K562 (cell line): ENCODE data around the gene TYROBP. TPM values are rescaled to one million over a fixed set of nuclear protein-coding genes. Genes with fewer than 3 reads are reported as not detected.

ENCODE experiments used
- ARID1B ChIP-seq: fragments of 450-650 bp; IDR thresholded peaks from 2 replicates; pipeline ENCODE4 v1.6.1; 2016; ENCODE audit warnings: antibody characterized with exemption, mild to moderate bottlenecking, inconsistent platforms
- ATF1 ChIP-seq, 2 experiments: fragments of 450-650 bp in 1 of 2; IDR thresholded peaks; 2 replicates each; pipeline ENCODE4 v1.6.1; 2016; ENCODE audit warnings: missing compliant biosample characterization in 1 of 2, missing genetic modification characterization in 1 of 2
- ELF2 ChIP-seq: fragments of 250-450 bp; sonication (Bioruptor Pico); IDR thresholded peaks from 2 replicates; pipeline ENCODE4 v1.5.0; 2021; ENCODE audit warnings: mild to moderate bottlenecking
- MCM3 ChIP-seq: fragments of 450-650 bp; IDR thresholded peaks from 2 replicates; pipeline ENCODE4 v1.6.1; 2016
- MEF2A ChIP-seq: IDR thresholded peaks from 2 replicates; pipeline ENCODE4 v1.6.1; 2011; ENCODE audit warnings: low read depth, mild to moderate bottlenecking, low read length, moderate library complexity; ENCODE audit not compliant: control insufficient read depth
- NCOA6 ChIP-seq: fragments of 450-650 bp; IDR thresholded peaks from 2 replicates; pipeline ENCODE4 v1.6.1; 2017; ENCODE audit warnings: mild to moderate bottlenecking
- ZBTB11 ChIP-seq, 3 experiments: fragments of 200-800 bp in 1 of 3; fragments of 250-450 bp in 1 of 3; fragments of 450-650 bp in 1 of 3; sonication (Bioruptor Pico) in 1 of 3; sonication (Bioruptor generic) in 1 of 3; formaldehyde crosslinking in 1 of 3; IDR thresholded peaks; 2 replicates each; pipeline versions ENCODE4 v1.6.1 to v1.8.0; 2016 to 2022; ENCODE audit warnings: mild to moderate bottlenecking in 2 of 3, missing genetic modification characterization in 2 of 3, missing compliant biosample characterization in 1 of 3, moderate library complexity in 1 of 3
- ZNF324 ChIP-seq: fragments of 250-450 bp; sonication (Bioruptor Pico); IDR thresholded peaks from 2 replicates; pipeline ENCODE4 v1.4.0; 2020; ENCODE audit warnings: mild to moderate bottlenecking
- ZNF431 ChIP-seq: sonication (generic); formaldehyde crosslinking; IDR thresholded peaks from 2 replicates; pipeline ENCODE4 v1.8.0; 2022; ENCODE audit warnings: mild to moderate bottlenecking, missing genetic modification reagents
- ZNF766 ChIP-seq: fragments of 200-800 bp; sonication (Bioruptor generic); conservative IDR thresholded peaks from 2 replicates; pipeline ENCODE4 v1.6.1; 2016; ENCODE audit warnings: missing genetic modification characterization, missing compliant biosample characterization
- polyA plus RNA-seq, 8 experiments: library from polyadenylated mRNA; depleted of rRNA in 4 of 8; stranded (reverse) in 5 of 8; unstranded in 3 of 8; fragments of >200 nt; fragmentation: Nextera tagmentation in 2 of 8; fragmentation: Illumina TruSeq in 1 of 8; extraction: Ambion mirVana in 2 of 8; extraction: Trizol in 1 of 8; gene quantifications; 2 replicates each; pipeline versions ENCODE4 v1.2.1 to v1.2.3, GENCODE V29; 2011 to 2014; ENCODE audit warnings: inconsistent platforms in 1 of 8, missing spikeins in 1 of 8
- total RNA-seq, 7 experiments: library from RNA; depleted of rRNA in 6 of 7; stranded (reverse); fragments of >200 nt in 6 of 7; fragmentation: Illumina TruSeq in 2 of 7; extraction: Trizol in 2 of 7; gene quantifications; 2 replicates each; pipeline versions ENCODE4 v1.2.1 to v1.2.3, GENCODE V29; 2011 to 2021; ENCODE audit warnings: low replicate concordance in 1 of 7
- TF ChIP-seq, protein P1 (sequence below), 2 experiments: fragments of 450-650 bp in 1 of 2; sonication (generic) in 1 of 2; formaldehyde crosslinking in 1 of 2; IDR thresholded peaks; 2 replicates each; pipeline versions ENCODE4 v1.7.1 to v1.9.0; 2016 to 2022; ENCODE audit warnings: inconsistent platforms in 1 of 2, mild to moderate bottlenecking in 1 of 2, missing genetic modification reagents in 1 of 2
- TF ChIP-seq, protein P2 (sequence below): fragments of 450-650 bp; IDR thresholded peaks from one replicate; pipeline ENCODE4 v1.6.1; 2018; ENCODE audit warnings: mild to moderate bottlenecking, moderate library complexity; ENCODE audit not compliant: partially characterized antibody

Gene TYROBP
- total and polyA plus RNA-seq, 9 of the 15 experiments (the other 6 are each of a cell fraction or from before 2014, with no cell fraction given): 0.72 to 8.2 (median 2.4) TPM

GRCh38 chr19:35879770-35880317 lies 28.3 kb downstream of the TYROBP start (continued):
- TF ChIP-seq MEF2A: no peak
- TF ChIP-seq ATF1 (CRISPR knock-in tag; IDR thresholded peaks at IDR 0.05): no peak
- TF ChIP-seq ATF1 (tag; IDR thresholded peaks at IDR 0.05): peak; percentile 67
- TF ChIP-seq ZNF766: peak; percentile 82
- TF ChIP-seq NCOA6: no peak
- no peak for TF ChIP-seq ZNF324 (CRISPR knock-in tag)
- TF ChIP-seq ELF2 (CRISPR knock-in tag): no peak
- TF ChIP-seq MCM3: no peak
- TF ChIP-seq, protein P1, sequence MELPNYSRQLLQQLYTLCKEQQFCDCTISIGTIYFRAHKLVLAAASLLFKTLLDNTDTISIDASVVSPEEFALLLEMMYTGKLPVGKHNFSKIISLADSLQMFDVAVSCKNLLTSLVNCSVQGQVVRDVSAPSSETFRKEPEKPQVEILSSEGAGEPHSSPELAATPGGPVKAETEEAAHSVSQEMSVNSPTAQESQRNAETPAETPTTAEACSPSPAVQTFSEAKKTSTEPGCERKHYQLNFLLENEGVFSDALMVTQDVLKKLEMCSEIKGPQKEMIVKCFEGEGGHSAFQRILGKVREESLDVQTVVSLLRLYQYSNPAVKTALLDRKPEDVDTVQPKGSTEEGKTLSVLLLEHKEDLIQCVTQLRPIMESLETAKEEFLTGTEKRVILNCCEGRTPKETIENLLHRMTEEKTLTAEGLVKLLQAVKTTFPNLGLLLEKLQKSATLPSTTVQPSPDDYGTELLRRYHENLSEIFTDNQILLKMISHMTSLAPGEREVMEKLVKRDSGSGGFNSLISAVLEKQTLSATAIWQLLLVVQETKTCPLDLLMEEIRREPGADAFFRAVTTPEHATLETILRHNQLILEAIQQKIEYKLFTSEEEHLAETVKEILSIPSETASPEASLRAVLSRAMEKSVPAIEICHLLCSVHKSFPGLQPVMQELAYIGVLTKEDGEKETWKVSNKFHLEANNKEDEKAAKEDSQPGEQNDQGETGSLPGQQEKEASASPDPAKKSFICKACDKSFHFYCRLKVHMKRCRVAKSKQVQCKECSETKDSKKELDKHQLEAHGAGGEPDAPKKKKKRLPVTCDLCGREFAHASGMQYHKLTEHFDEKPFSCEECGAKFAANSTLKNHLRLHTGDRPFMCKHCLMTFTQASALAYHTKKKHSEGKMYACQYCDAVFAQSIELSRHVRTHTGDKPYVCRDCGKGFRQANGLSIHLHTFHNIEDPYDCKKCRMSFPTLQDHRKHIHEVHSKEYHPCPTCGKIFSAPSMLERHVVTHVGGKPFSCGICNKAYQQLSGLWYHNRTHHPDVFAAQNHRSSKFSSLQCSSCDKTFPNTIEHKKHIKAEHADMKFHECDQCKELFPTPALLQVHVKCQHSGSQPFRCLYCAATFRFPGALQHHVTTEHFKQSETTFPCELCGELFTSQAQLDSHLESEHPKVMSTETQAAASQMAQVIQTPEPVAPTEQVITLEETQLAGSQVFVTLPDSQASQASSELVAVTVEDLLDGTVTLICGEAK (IDR thresholded peaks at IDR 0.05): peak; percentile 60
- TF ChIP-seq, protein P1 (CRISPR knock-in tag; IDR thresholded peaks at IDR 0.05): 0 out of 2 replicates have a peak, but pooled peaks have one; percentile 31
- TF ChIP-seq ZBTB11 (CRISPR knock-in tag; IDR thresholded peaks at IDR 0.05): peak in 1 of 3 experiments; percentile 53; a peak in 1 of 6 replicates
- TF ChIP-seq, protein P2, sequence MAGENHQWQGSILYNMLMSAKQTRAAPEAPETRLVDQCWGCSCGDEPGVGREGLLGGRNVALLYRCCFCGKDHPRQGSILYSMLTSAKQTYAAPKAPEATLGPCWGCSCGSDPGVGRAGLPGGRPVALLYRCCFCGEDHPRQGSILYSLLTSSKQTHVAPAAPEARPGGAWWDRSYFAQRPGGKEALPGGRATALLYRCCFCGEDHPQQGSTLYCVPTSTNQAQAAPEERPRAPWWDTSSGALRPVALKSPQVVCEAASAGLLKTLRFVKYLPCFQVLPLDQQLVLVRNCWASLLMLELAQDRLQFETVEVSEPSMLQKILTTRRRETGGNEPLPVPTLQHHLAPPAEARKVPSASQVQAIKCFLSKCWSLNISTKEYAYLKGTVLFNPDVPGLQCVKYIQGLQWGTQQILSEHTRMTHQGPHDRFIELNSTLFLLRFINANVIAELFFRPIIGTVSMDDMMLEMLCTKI: no peak
- TF ChIP-seq ZNF431: peak; percentile 66; the same call in 1 of the 2 replicates
- TF ChIP-seq ARID1B: peak; percentile 15; the same call in 1 of the 2 replicates
